Measurements from ENCODE around the gene CSRNP3. TPM values are rescaled to one million over a fixed set of nuclear protein-coding genes. Genes with fewer than 3 reads are reported as not detected.

Gene CSRNP3
- polyA plus RNA-seq, 1 experiment, result 0.25 TPM

DNA sequence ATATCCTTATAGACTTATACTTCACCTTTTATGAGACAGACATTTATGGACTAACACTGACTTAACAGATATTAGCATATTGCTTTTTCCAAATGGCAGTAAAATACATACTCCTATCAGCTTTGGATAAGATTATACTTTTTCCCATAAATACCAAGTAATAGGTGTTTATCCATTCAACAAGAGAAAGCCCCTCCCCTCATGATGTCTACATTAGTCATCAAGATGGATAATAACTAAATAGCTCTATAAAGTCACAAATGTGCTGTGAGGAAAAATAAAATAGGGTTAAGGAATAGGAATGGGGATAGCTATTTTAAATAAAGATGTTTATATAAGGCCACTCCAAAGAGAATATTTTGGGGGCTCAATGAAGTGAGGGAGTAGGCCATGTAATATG is 39.4 kb downstream of the CSRNP3 start:
- Histone ChIP-seq H3K27me3 (ENCODE audit: control insufficient read depth, insufficient read depth, low read length) (no peaks in the 10 kb centered on the region), H3K27ac (ENCODE audit: low read depth, low read length) (no peak overlapping the region), H3K4me3 (ENCODE audit: low read depth, low read length) (no peak overlapping the region), H3K9me3 (ENCODE audit: control insufficient read depth, insufficient read depth, low read length) (no peaks in the 10 kb centered on the region)
- POLR2A ChIA-PET, result no interaction called here
- TF ChIP-seq, protein P1, sequence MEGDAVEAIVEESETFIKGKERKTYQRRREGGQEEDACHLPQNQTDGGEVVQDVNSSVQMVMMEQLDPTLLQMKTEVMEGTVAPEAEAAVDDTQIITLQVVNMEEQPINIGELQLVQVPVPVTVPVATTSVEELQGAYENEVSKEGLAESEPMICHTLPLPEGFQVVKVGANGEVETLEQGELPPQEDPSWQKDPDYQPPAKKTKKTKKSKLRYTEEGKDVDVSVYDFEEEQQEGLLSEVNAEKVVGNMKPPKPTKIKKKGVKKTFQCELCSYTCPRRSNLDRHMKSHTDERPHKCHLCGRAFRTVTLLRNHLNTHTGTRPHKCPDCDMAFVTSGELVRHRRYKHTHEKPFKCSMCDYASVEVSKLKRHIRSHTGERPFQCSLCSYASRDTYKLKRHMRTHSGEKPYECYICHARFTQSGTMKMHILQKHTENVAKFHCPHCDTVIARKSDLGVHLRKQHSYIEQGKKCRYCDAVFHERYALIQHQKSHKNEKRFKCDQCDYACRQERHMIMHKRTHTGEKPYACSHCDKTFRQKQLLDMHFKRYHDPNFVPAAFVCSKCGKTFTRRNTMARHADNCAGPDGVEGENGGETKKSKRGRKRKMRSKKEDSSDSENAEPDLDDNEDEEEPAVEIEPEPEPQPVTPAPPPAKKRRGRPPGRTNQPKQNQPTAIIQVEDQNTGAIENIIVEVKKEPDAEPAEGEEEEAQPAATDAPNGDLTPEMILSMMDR (IDR thresholded peaks at IDR 0.05; ENCODE audit: low read depth, low read length), result no peak
- DNase-seq (ENCODE audit: low read depth, low spot score), result no peak
- CTCF ChIA-PET, result interaction anchor here (1.7 kb wide), 1 partner anchor 365 kb away, joined by 4 read pairs; no protein-coding TSS in a partner anchor

DNA sequence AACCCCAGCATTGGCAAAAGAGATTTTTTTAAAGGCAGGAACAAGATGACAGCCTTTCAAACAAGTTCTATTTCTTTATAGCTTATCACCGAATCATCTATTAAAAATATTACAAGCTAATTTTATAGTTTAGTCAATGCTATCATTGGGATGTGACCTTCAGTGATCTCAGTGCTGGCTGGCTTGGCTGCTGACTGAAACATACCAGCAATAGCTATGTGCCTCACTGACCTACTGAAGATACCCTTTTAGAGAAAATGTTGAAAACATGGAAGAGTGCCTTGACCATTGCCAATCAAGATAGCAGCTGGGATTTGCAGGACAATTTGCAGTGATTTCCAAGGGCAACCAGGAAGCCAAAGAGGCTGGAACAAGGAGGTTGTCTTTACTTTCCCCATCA is 44.0 kb downstream of the CSRNP3 start:
- no peak overlapping the region for H3K27ac ChIP-seq (ENCODE audit: low read depth, low read length)
- DNase-seq (ENCODE audit: low read depth, low spot score), result no peak
- ChIA-PET POLR2A (no interaction called here), CTCF (no interaction called here)
- no peak overlapping the region for H3K4me3 ChIP-seq (ENCODE audit: low read depth, low read length)
- H3K27me3 ChIP-seq (ENCODE audit: control insufficient read depth, insufficient read depth, low read length), result no peaks in the 10 kb centered on the region
- TF ChIP-seq, protein P1 (IDR thresholded peaks at IDR 0.05; ENCODE audit: low read depth, low read length), result no peak
- H3K9me3 ChIP-seq (ENCODE audit: control insufficient read depth, insufficient read depth, low read length), result no peaks in the 10 kb centered on the region

DNA sequence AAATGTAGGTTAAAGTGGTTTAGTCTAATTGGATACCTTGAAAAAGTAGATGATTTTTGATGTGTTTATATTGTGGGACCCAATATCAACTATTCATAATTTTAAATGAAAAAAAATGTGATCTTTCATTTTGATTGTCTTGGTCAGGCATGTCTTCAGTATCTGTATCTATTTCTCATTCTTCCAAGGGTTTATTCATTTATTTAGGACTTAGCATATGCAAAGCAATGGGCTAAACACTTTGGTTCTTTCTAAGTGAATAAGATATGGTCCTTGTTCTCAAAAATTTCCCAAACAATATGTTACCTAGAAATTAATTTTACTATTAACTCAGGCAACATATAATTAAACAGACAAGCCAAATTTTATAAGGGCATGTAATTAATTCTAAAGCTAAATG is 49.1 kb downstream of the CSRNP3 start:
- no peak for DNase-seq (ENCODE audit: low read depth, low spot score)
- TF ChIP-seq, protein P1 (IDR thresholded peaks at IDR 0.05; ENCODE audit: low read depth, low read length), result no peak
- H3K9me3 ChIP-seq (ENCODE audit: control insufficient read depth, insufficient read depth, low read length), result no peaks in the 10 kb centered on the region
- ChIA-PET POLR2A (no interaction called here), CTCF (interaction anchor here (1.0 kb wide), 1 partner anchor 118 kb away, joined by 4 read pairs; no protein-coding TSS in a partner anchor)
- no peak overlapping the region for H3K4me3 ChIP-seq (ENCODE audit: low read depth, low read length)
- no peak overlapping the region for H3K27ac ChIP-seq (ENCODE audit: low read depth, low read length)
- no peaks in the 10 kb centered on the region for H3K27me3 ChIP-seq (ENCODE audit: control insufficient read depth, insufficient read depth, low read length)

DNA sequence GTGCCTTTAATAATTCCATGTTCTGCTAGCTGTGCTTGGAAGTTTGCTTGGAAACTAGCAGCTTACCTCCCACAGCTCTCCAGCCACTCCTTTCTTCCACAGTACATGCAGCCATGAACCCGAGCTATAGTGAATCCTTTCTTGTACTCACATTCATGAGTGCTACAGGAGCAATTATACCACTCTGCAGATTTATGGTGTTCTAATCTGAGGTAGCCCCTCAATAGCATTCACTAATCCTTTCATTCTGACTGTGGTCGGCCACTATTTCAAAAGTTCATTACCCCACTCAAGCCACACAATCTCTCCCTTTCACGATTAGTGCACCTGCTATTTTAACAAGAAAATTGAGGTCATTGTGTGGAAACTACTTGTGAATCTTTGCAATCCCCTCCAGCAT is 53.2 kb downstream of the CSRNP3 start:
- POLR2A ChIA-PET, result no interaction called here
- H3K9me3 ChIP-seq (ENCODE audit: control insufficient read depth, insufficient read depth, low read length), result no peaks in the 10 kb centered on the region
- H3K4me3 ChIP-seq (ENCODE audit: low read depth, low read length), result no peak overlapping the region
- no peaks in the 10 kb centered on the region for H3K27me3 ChIP-seq (ENCODE audit: control insufficient read depth, insufficient read depth, low read length)
- DNase-seq (ENCODE audit: low read depth, low spot score), result no peak
- H3K27ac ChIP-seq (ENCODE audit: low read depth, low read length), result no peak overlapping the region
- TF ChIP-seq, protein P1 (IDR thresholded peaks at IDR 0.05; ENCODE audit: low read depth, low read length), result no peak
- CTCF ChIA-PET, result no interaction called here

DNA sequence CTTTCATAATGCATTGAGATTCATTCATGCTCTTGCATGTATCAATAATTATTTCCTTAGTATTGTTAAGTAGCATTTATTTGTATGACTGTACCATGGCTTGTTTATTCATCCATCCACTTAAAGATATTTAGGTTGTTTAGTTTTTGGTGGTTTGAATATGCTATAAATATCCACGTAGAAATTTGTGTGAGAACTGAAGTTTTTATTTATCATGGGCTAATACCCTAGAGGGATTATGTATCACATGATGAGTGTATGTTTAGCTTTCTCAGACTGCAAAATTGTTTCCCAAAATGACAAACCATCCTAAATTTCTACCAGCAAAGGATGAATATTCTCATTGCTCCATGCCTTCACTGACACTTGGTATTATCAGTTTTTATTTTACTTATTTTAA is 55.2 kb downstream of the CSRNP3 start:
- TF ChIP-seq, protein P1 (IDR thresholded peaks at IDR 0.05; ENCODE audit: low read depth, low read length), result no peak
- Histone ChIP-seq H3K27ac (ENCODE audit: low read depth, low read length) (no peak overlapping the region), H3K4me3 (ENCODE audit: low read depth, low read length) (no peak overlapping the region), H3K9me3 (ENCODE audit: control insufficient read depth, insufficient read depth, low read length) (peaks cover 3% of the 10 kb centered on the region; the same call in 1 of the 2 replicates), H3K27me3 (ENCODE audit: control insufficient read depth, insufficient read depth, low read length) (no peaks in the 10 kb centered on the region)
- DNase-seq (ENCODE audit: low read depth, low spot score), result no peak
- CTCF ChIA-PET, result no interaction called here
- POLR2A ChIA-PET, result no interaction called here
